GM21825 (cell line): ENCODE results near the gene PAX9.

Experiments used
- ATAC-seq: cut with Tn5 transposase; IDR thresholded peaks from one replicate; pipeline ENCODE4 v1.9.1; 2021; ENCODE audit warnings: mild to moderate bottlenecking, moderate library complexity; ENCODE audit not compliant: unreplicated experiment

Gene PAX9

GRCh38 chr14:36661506-36662257, at the start of gene PAX9:
Gene PAX9 (plus strand): TSS chr14:36661860. CDS start chr14:36662090, 230 bp downstream.
- no peak for ATAC-seq

- no peak for ATAC-seq
Measured at GRCh38 chr14:36617824-36618223, 43.8 kb upstream of the PAX9 start.

- ATAC-seq = no peak
Measured at GRCh38 chr14:36618641-36619040, 43.0 kb upstream of the PAX9 start.

DNA sequence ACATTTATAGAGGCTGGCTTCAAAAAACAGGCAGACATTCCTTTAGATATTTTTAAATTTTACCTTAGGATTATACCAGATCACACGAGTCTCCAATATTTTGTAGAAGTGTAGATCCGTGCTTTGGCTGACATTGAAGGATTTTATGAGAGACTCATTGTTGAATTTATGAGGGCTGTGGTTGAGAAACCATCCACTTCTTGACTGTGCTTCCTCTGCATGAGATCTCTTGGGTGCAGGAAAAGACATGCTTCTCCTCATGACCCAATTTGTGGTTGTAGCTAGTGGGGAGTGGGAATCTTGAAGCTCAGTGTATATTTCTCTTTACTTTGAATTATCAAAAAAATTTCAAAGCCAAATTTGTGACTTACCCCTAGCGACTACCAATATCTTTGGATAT, 42.5 kb upstream of the PAX9 start:
- ATAC-seq = no peak

- no peak for ATAC-seq
Measured at GRCh38 chr14:36619853-36620252, 41.8 kb upstream of the PAX9 start.

DNA sequence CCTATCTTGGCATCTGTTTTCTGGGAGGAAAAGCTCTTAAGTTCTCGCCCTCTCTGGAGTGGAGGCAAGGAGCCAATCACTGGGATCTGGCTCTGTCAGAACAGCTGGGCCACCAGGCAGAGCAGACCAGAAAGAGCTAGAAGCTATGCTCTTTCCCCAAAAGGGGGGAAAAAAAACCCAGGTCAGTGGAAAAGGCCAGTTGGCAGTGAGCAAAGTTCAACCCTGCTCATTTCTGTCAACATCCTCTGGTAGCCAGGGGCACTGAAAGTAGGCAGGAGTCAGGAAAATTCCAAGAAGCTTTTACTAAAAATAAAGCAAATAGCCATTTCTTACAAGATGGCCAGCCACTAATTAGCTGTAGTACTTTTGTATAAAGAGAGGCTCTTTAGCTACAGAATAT, 36.6 kb upstream of the PAX9 start:
- no peak for ATAC-seq

- ATAC-seq = no peak
Measured at GRCh38 chr14:36625436-36625835, 36.2 kb upstream of the PAX9 start.

GRCh38 chr14:36626151-36626550, 35.5 kb upstream of the PAX9 start:
- no peak for ATAC-seq

GRCh38 chr14:36627981-36628380, 33.7 kb upstream of the PAX9 start:
- ATAC-seq = no peak

GRCh38 chr14:36633580-36633979, 28.1 kb upstream of the PAX9 start:
- ATAC-seq = no peak

GRCh38 chr14:36646664-36647416, 14.8 kb upstream of the PAX9 start:
- no peak for ATAC-seq

DNA sequence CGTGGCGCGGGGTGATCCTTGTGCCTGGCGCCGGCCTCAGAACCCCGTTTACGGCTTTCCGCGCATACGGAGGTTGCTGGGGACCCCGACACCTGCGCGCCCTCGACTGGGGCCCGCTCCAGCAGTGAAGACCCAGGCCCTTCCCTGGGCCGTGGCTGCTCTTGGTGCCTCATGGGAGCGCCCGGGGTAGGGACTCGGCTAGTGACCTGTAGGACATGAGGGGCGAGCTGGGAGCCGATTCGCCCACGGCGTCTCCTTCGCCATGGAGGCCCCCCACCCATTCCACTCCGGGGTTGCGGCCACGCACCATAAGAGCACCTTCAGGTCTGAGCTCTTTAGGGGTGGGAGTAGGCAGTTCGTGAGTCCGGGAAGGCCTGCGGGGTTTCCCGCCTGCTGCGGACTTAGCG, 14.2 kb upstream of the PAX9 start:
- ATAC-seq = no peak

- ATAC-seq = no peak
Measured at GRCh38 chr14:36647824-36648753, 13.6 kb upstream of the PAX9 start.

DNA sequence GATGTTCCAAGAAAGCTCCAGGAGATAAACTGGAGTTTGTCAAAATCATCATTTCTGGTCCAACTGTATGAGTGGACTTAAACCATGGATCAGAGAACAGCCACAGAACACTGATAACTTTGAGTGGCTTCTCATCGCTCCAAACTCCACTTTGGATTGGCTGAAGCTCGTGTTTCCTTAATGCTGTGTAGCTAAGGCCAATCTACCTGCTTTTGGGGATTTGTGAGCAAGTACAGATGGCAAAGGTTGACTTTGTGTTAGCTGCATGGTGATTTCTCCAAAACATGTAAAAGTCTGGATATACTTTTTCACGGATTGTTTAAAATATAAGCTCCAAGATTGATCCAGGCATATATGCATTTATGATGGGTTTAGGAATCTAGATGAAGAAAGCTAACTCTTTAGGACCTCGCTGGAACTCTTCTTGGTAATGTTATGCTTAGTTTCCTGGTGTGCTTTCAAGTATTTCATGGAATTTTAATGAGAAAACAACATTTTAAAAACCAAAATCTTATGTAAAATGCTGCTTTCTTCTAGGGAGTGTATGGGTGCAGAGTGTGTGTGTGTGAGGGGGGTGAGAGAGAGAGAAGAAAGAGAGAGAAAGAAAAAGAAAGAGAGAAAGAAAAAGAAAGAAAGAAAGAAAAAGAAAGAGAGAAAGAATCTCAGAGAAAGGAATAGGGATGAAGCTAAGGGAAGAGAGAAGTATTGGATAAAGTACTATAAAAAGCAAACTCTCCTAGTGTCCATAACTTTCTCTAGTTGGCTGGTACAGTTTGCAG, 11.6 kb upstream of the PAX9 start:
- ATAC-seq = no peak

DNA sequence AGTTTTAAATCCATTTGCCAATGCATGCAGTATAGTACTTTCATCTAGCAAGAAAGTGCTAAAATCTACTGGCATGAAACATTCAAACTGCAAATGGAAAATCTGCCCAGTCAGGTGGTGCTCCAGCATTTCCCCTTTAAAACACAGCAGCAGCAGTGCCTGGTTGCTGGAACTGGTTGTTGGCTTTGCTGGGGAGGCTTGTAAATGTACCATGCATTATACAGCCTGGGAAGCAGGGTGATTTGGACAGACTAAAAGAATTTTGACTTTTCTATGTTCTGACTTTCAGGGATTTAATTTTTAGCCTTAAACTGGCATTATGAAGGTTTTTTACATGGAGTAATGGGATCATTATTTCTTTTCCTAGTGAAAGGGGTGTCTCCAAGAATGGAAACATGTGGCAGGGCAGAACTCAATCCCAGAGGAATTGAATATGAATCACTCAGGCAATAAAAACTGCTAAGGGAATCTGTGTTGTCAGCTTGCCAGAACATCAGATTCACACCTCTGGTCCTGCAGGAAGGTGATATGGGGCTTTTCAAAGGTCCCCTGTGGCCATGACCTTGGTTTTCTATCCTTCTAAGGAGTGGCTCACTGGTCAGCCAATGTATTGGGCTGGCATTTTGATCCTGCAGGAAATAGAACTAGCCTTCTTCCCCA, 9.0 kb upstream of the PAX9 start:
- ATAC-seq = no peak

GRCh38 chr14:36653413-36653812, 8.2 kb upstream of the PAX9 start:
- no peak for ATAC-seq

DNA sequence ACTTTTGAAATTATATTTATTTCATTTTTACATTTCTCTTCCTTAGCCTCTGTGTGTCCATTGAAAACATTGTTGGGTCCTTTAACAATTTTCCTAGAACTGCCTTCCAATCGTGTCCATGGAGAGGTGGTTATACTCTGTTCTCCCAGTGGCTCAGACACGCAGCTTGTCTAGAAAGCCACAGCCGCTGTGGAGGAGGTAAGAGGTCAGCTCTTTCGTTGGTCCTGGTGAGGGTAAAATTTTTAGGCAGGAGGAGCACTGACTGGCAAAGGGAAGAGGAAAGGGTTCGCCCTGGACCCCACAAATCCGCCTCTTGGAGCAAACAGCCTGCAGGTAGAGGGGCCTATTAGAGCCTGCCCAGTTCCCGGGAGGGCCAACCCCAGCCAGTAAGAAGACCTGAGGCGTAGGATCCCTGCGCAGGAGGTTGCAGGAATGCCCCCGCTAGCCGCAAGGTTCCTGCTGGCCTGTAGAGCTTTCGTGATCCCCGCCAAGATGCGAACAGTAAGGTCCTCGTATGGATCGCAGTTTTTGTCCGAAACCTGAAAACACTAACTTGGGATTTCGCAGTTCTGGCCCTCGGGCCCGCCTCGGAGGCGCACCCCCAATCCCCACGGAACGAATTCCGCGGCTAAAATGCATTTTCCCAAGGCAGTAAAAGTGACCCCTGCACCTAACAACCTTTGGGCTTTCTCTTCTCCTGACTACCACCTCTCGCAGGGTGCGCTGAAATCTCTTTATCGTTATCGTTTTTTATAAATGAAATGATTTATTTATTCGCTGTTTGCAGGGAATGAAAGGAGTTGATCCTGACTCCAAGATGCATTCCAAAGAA, 7.5 kb upstream of the PAX9 start:
- ATAC-seq = no peak

DNA sequence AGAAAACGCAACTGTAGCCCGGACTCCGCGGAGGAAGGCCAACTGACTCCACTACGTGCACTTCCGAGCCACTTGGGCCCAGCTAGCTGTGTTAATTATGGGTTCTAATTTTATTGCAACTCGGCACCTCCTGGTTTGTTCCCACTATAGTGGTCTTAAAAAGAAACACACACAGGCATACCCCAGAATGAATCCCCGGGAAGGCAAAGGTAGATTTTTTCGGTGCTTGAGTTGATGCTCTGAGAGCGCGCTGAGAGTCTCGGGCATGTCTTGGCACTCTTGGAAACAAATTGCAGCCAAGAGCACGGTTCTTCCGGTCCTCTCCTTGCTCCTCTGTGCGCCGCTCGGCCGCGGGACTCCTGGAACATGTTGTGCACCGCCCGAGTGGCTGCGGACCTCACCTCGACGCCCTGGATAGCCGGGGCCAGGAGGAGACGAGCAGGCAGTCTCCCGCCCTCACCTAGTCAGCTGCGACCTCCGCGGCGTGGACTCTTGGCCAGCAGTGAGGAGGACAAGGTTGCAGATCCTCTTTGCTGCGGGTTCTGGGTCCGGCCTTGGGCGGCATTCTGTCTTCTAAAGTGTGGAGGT, 6.8 kb upstream of the PAX9 start:
- ATAC-seq = no peak

DNA sequence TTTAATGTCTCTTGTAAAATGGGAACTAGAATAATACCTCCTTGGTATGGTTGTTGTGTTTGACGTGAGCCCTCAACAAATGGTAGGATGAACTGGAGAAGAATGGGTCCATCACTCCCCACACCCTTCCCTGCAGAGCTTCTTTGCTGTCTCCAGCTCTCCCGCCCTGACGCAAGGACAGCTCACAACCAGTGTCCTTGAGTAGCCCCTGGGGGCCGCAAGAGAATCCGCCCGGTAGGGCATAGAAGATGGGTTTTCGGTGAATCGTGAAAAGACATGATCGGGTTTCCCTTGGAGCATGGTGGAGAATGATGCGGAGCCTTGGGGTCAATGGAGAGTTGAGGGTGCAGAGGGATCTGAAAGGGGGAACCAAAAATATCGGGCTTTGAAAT, 6.1 kb upstream of the PAX9 start:
- ATAC-seq = no peak
